ENCODE measurements around the gene TAF15. TPM values are rescaled to one million over a fixed set of nuclear protein-coding genes. Genes with fewer than 3 reads are reported as not detected.

TAF15 gene
- total and polyA plus RNA-seq, 3 donors from 2014 or later: 133 to 185 (median 160) TPM

GRCh38 chr17:35812456-35812855 is 3.2 kb downstream of the TAF15 start:
- peaks cover 24% of the 10 kb centered on the region for H3K4me1 ChIP-seq
- intact Hi-C loops (cut with DNase I; ENCODE audit: low total_unique reads): no loop called here
- no peak overlapping the region for H3K4me3 ChIP-seq
- no peaks in the 10 kb centered on the region for H3K27me3 ChIP-seq
- DNase-seq: no peak
- no peak overlapping the region for H3K27ac ChIP-seq
- no peaks in the 10 kb centered on the region for H3K9me3 ChIP-seq
- no peak for TF ChIP-seq CTCF (IDR thresholded peaks at IDR 0.05)
- no peak for TF ChIP-seq POLR2A (IDR thresholded peaks at IDR 0.05)
- WGBS, 2 donors: 92 to 93% methylated on average over 5 of the region's 5 CpGs
- H3K36me3 ChIP-seq (ENCODE audit: low read depth, missing control alignments): no peaks in the 10 kb centered on the region

GRCh38 chr17:35816723-35817122 is 7.4 kb downstream of the TAF15 start:
- no peak for DNase-seq
- Histone ChIP-seq H3K9me3 (no peaks in the 10 kb centered on the region), H3K27me3 (no peaks in the 10 kb centered on the region), H3K27ac (no peak overlapping the region), H3K4me3 (no peak overlapping the region), H3K4me1 (peaks cover 13% of the 10 kb centered on the region), H3K36me3 (ENCODE audit: low read depth, missing control alignments) (no peaks in the 10 kb centered on the region)
- WGBS, 2 donors: 86 to 88% methylated on average over 4 to 5 of the region's 5 CpGs
- intact Hi-C loops (cut with DNase I; ENCODE audit: low total_unique reads): no loop called here
- TF ChIP-seq POLR2A (IDR thresholded peaks at IDR 0.05): no peak
- TF ChIP-seq CTCF (IDR thresholded peaks at IDR 0.05): no peak

DNA sequence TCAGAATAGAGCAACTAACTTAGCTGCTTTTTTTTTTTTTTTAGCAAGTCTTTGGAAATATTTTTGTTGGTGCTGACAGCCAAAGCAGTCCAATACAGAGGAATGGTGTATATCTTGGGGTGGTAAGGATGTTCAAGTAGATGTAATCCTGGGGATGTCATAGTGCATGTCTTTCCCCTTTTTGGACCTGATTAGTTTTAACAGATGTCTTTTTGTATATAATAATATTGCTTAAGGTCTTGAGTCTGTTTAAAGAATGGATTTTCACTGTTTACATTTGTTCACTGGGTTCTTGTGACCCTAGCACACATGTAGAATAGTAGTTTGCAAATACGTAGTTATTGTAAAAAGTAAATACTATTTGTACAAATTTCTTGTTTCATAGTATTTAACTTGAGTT is 7.9 kb downstream of the TAF15 start:
- no peak overlapping the region for H3K4me3 ChIP-seq
- no peaks in the 10 kb centered on the region for H3K9me3 ChIP-seq
- peaks cover 10% of the 10 kb centered on the region for H3K4me1 ChIP-seq
- intact Hi-C loops (cut with DNase I; ENCODE audit: low total_unique reads): no loop called here
- 72 to 81% methylated on average over 1 of the region's 1 CpG for WGBS, 2 donors
- no peaks in the 10 kb centered on the region for H3K27me3 ChIP-seq
- no peak overlapping the region for H3K27ac ChIP-seq
- no peaks in the 10 kb centered on the region for H3K36me3 ChIP-seq (ENCODE audit: low read depth, missing control alignments)
- TF ChIP-seq CTCF (IDR thresholded peaks at IDR 0.05) (no peak), POLR2A (IDR thresholded peaks at IDR 0.05) (no peak)
- no peak for DNase-seq

- H3K27me3 ChIP-seq: no peaks in the 10 kb centered on the region
- DNase-seq: no peak
- H3K4me1 ChIP-seq: peaks cover 4% of the 10 kb centered on the region
- H3K4me3 ChIP-seq: no peak overlapping the region
- TF ChIP-seq POLR2A (IDR thresholded peaks at IDR 0.05) (no peak), CTCF (IDR thresholded peaks at IDR 0.05) (no peak)
- whole genome bisulfite sequencing, 2 donors: 77 to 85% methylated on average over 1 of the region's 1 CpG
- no peaks in the 10 kb centered on the region for H3K36me3 ChIP-seq (ENCODE audit: low read depth, missing control alignments)
- no peak overlapping the region for H3K27ac ChIP-seq
- no peaks in the 10 kb centered on the region for H3K9me3 ChIP-seq
- intact Hi-C loops (cut with DNase I; ENCODE audit: low total_unique reads): no loop called here
Measured at GRCh38 chr17:35819455-35819854, 10.2 kb downstream of the TAF15 start.

DNA sequence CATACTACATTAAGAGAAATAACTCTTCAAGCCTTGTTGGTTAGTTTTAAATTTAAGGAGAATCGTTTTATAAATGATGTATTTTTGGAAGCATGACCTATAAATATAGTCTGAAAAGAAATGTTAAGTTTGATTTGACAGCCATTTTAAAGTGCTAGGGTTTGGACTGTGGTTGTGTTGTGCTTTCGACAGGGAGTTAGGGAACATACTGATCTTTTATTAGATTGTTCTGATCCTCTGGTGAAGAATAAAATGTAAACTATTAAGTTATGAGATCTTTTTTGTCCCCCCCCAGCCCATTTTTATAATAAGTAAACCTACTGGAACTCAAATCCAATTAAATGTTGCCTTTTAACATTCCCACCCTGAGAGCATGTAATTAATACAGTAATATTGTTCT is 12.0 kb downstream of the TAF15 start:
- Histone ChIP-seq H3K9me3 (no peaks in the 10 kb centered on the region), H3K27ac (no peak overlapping the region), H3K27me3 (no peaks in the 10 kb centered on the region), H3K4me1 (no peaks in the 10 kb centered on the region), H3K36me3 (ENCODE audit: low read depth, missing control alignments) (no peaks in the 10 kb centered on the region), H3K4me3 (no peak overlapping the region)
- TF ChIP-seq CTCF (IDR thresholded peaks at IDR 0.05): no peak
- TF ChIP-seq POLR2A (IDR thresholded peaks at IDR 0.05): no peak
- DNase-seq: no peak
- WGBS, 2 donors: 62 to 65% methylated on average over 2 of the region's 2 CpGs
- intact Hi-C loops (cut with DNase I; ENCODE audit: low total_unique reads): no loop called here

Measured in testis (tissue), 3 donors.